HL-60 (cell line): ENCODE measurements around the gene IPP.
A peak's percentile ranks its signal among the peaks of the same experiment; 100 is the strongest.

Experiments used
- DNase-seq, 2 experiments: peaks; one replicate each; pipeline ENCODE4 v3.0.0-alpha.2; 2010 to 2020; ENCODE audit warnings: low read depth in 1 of 2, low spot score in 1 of 2
- H3K27ac ChIP-seq: fragments of 250-450 bp; sonication (Bioruptor Pico); replicated peaks from 2 replicates; pipeline ENCODE4 v1.5.1; 2020; ENCODE audit warnings: mild to moderate bottlenecking, moderate library complexity
- H3K27me3 ChIP-seq: fragments of 250-450 bp; sonication (Bioruptor Pico); 2 replicates; pipeline ENCODE4 v1.5.1; 2021; ENCODE audit warnings: mild to moderate bottlenecking, moderate library complexity; ENCODE audit not compliant: insufficient read depth, poor library complexity, severe bottlenecking
- H3K4me3 ChIP-seq: replicated peaks from 2 replicates; pipeline ENCODE4 v1.5.1; 2011; ENCODE audit warnings: mild to moderate bottlenecking, control low read depth, low read length; ENCODE audit not compliant: insufficient read depth
- CTCF ChIP-seq: IDR thresholded peaks from one replicate; pipeline ENCODE4 v1.5.1; 2011; ENCODE audit warnings: low read length, control low read depth, inconsistent platforms; ENCODE audit not compliant: insufficient read depth
- GABPA ChIP-seq: IDR thresholded peaks from 2 replicates; pipeline ENCODE4 v1.6.1; 2012; ENCODE audit warnings: low read depth
- POLR2AphosphoS5 ChIP-seq: IDR thresholded peaks from 2 replicates; pipeline ENCODE4 v1.6.1; 2012; ENCODE audit warnings: low read depth
- SPI1 ChIP-seq: IDR thresholded peaks from 2 replicates; pipeline ENCODE4 v1.6.1; 2012; ENCODE audit warnings: low read depth, mild to moderate bottlenecking, borderline replicate concordance
- TF ChIP-seq, protein P1 (sequence below): IDR thresholded peaks from 2 replicates; pipeline ENCODE4 v1.6.1; 2012; ENCODE audit warnings: low read depth; ENCODE audit not compliant: insufficient replicate concordance

Gene IPP

DNA sequence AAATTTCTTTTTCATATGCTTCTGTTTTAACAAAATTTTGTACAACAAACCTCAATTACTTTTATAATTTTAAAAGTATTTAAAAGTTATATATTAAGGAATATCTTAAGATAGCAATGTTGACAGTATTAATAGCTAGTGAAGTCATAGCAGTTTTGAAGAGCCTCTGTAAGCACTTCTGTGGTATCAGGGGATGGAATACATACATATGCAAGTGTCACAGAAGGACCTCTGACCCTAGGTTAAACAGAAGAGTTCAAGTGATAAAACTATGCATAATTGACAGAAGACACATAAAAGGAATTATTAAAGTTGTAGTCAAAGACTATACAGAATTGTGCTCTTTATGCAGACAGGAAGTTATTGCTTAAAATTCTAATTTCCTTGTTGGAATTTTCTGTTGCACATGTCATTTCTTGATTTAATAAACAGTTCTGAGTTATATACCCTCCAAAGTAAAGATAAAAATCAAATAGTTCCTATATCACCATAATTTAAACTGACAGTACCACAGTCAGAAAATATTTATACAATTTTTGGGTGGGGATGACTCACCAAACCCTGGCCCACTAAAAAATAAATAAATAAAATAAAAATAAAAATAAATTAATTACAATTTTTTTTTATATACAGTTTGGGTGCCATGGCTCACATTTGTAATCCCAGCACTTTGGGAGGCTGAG lies 27.1 kb downstream of the IPP start:
- DNase-seq, result no peak
- H3K27me3 ChIP-seq, result no peaks in the 10 kb centered on the region
- no peak overlapping the region for H3K27ac ChIP-seq
- TF ChIP-seq POLR2AphosphoS5 (no peak), GABPA (no peak), CTCF (no peak), SPI1 (no peak)
- TF ChIP-seq, protein P1, sequence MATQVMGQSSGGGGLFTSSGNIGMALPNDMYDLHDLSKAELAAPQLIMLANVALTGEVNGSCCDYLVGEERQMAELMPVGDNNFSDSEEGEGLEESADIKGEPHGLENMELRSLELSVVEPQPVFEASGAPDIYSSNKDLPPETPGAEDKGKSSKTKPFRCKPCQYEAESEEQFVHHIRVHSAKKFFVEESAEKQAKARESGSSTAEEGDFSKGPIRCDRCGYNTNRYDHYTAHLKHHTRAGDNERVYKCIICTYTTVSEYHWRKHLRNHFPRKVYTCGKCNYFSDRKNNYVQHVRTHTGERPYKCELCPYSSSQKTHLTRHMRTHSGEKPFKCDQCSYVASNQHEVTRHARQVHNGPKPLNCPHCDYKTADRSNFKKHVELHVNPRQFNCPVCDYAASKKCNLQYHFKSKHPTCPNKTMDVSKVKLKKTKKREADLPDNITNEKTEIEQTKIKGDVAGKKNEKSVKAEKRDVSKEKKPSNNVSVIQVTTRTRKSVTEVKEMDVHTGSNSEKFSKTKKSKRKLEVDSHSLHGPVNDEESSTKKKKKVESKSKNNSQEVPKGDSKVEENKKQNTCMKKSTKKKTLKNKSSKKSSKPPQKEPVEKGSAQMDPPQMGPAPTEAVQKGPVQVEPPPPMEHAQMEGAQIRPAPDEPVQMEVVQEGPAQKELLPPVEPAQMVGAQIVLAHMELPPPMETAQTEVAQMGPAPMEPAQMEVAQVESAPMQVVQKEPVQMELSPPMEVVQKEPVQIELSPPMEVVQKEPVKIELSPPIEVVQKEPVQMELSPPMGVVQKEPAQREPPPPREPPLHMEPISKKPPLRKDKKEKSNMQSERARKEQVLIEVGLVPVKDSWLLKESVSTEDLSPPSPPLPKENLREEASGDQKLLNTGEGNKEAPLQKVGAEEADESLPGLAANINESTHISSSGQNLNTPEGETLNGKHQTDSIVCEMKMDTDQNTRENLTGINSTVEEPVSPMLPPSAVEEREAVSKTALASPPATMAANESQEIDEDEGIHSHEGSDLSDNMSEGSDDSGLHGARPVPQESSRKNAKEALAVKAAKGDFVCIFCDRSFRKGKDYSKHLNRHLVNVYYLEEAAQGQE, result no peak
- H3K4me3 ChIP-seq, result no peak overlapping the region

DNA sequence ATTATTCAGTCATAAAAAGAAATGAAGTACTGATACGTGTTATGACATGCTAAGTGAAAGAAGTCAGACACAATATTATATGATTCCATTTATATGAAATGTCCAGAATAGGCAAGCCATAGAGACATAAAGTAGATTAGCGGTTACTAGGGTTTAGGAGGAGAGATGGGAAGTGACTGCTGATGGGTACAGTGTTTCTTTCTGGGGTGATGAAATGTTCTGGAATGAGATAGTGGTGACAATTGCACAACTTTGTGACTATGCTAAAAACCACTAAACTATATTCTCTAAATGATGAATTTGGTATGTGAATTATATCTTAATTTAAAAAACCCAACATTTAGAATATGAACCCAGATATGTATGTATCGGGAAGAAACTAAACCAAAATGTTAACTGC lies 27.6 kb downstream of the IPP start:
- TF ChIP-seq GABPA, result no peak
- TF ChIP-seq SPI1, result peak; percentile 69; the same call in 1 of the 2 replicates
- Histone ChIP-seq H3K27ac (no peak overlapping the region), H3K27me3 (no peaks in the 10 kb centered on the region), H3K4me3 (no peak overlapping the region)
- DNase-seq, result peak; percentile 50 to 57

GRCh38 chr1:45721207-45721606 lies 29.2 kb downstream of the IPP start:
- DNase-seq, result no peak

More at GRCh38 chr1:45721207-45721606, 29.2 kb downstream of the IPP start:
- H3K27me3 ChIP-seq, result no peaks in the 10 kb centered on the region
- TF ChIP-seq, protein P1, result no peak
- TF ChIP-seq SPI1, result no peak
- no peak for TF ChIP-seq POLR2AphosphoS5
- no peak for TF ChIP-seq GABPA
- no peak for TF ChIP-seq CTCF
- H3K4me3 ChIP-seq, result no peak overlapping the region
- no peak overlapping the region for H3K27ac ChIP-seq
